HepG2 (cell line): ENCODE results near the gene TEKT2. TPM values are rescaled to one million over a fixed set of nuclear protein-coding genes. Genes with fewer than 3 reads are reported as not detected.
A peak's percentile ranks its signal among the peaks of the same experiment; 100 is the strongest.

Experiments
- ATAC-seq: fragments of 200-7000 bp; cut with Tn5 transposase; 3 replicates; pipeline ENCODE4 v1.9.1; 2020; ENCODE audit warnings: mild to moderate bottlenecking, moderate library complexity
- BruUV-seq: library from RNA; stranded (reverse); fragments of 400-500 nt; replicated peaks from 2 replicates; lab custom pipeline; 2021; lab: Mats Ljungman, UMichigan
- CTCF ChIA-PET: fragments of 300-600 bp; formaldehyde crosslinking; extraction: SDS; loops from one replicate; lab custom pipeline; 2021; ENCODE audit warnings: low total read pairs, inconsistent platforms, low intra/inter-chr PET ratio; lab: Yijun Ruan, JAX
- POLR2A ChIA-PET: fragments of 350-600 bp; sonication (Branson Sonifier 250); formaldehyde crosslinking; loops from one replicate; lab custom pipeline; 2020; ENCODE audit warnings: antibody characterized with exemption, inconsistent platforms; lab: Yijun Ruan, JAX
- DNase-seq: peaks from one replicate; pipeline ENCODE4 v3.0.0-alpha.2; 2015; ENCODE audit warnings: low spot score
- FAIRE-seq: peaks from 3 replicates; lab custom pipeline; 2011; peaks lifted over from hg19 to GRCh38; lab: Jason Lieb, UNC
- H2AFZ ChIP-seq: one replicate; pipeline ENCODE4 v1.6.1; 2011; ENCODE audit warnings: low read length, inconsistent platforms
- H3K27ac ChIP-seq: fragments of 300-600 bp; 3 replicates; pipeline ENCODE4 v1.8.0; 2011; ENCODE audit warnings: mixed run types, mild to moderate bottlenecking, mixed read lengths, low read length, inconsistent platforms; ENCODE audit not compliant: insufficient read depth; ENCODE audit errors: extremely low read length
- H3K27me3 ChIP-seq, 2 experiments: fragments of 200-600 bp in 1 of 2; 2 replicates in 1 of 2; 3 replicates in 1 of 2; pipeline versions ENCODE4 v1.6.0 to v1.8.0; 2011; ENCODE audit warnings: low read length in 2 of 2, mild to moderate bottlenecking in 2 of 2, moderate library complexity in 2 of 2, inconsistent platforms in 1 of 2; ENCODE audit not compliant: insufficient read depth in 2 of 2, control insufficient read depth in 1 of 2
- H3K36me3 ChIP-seq, 2 experiments: fragments of 200-600 bp in 1 of 2; replicated peaks in 1 of 2; 2 replicates in 1 of 2; 3 replicates in 1 of 2; pipeline versions ENCODE4 v1.5.1 to v1.8.0; 2011; ENCODE audit warnings: low read length in 2 of 2, inconsistent platforms in 1 of 2; ENCODE audit not compliant: insufficient read depth in 2 of 2, control insufficient read depth in 1 of 2
- H3K4me1 ChIP-seq: 2 replicates; pipeline ENCODE4 v1.5.1; 2012; ENCODE audit warnings: low read length, inconsistent platforms; ENCODE audit not compliant: insufficient read depth
- H3K4me2 ChIP-seq: 2 replicates; pipeline ENCODE4 v1.6.0; 2011; ENCODE audit warnings: low read depth, low read length, inconsistent platforms
- H3K4me3 ChIP-seq, 3 experiments: fragments of 200-600 bp in 1 of 3; sonication (generic), shearing (Covaris generic) in 1 of 3; replicated peaks in 1 of 3; 2 replicates each; pipeline ENCODE4 v1.5.1; 2011 to 2016; ENCODE audit warnings: low read length in 3 of 3, inconsistent platforms in 2 of 3, low read depth in 2 of 3, mild to moderate bottlenecking in 2 of 3, control low read depth in 1 of 3, mixed read lengths in 1 of 3; ENCODE audit not compliant: insufficient read depth in 1 of 3
- H3K79me2 ChIP-seq: one replicate; pipeline ENCODE4 v1.6.1; 2011; ENCODE audit warnings: low read length, inconsistent platforms; ENCODE audit not compliant: insufficient read depth
- H3K9ac ChIP-seq: 2 replicates; pipeline ENCODE4 v1.6.0; 2011; ENCODE audit warnings: mild to moderate bottlenecking, low read depth, low read length, inconsistent platforms; ENCODE audit not compliant: insufficient read depth
- H3K9me3 ChIP-seq: 2 replicates; pipeline ENCODE4 v1.5.1; 2012; ENCODE audit warnings: mild to moderate bottlenecking, low read length
- H4K20me1 ChIP-seq: 2 replicates; pipeline ENCODE4 v1.6.0; 2011; ENCODE audit warnings: inconsistent platforms, mild to moderate bottlenecking, low read length, moderate library complexity; ENCODE audit not compliant: insufficient read depth
- DNMT3B ChIP-seq: conservative IDR thresholded peaks from 2 replicates; pipeline ENCODE4 v1.6.1; 2016; ENCODE audit warnings: missing biosample characterization, control low read depth
- GTF3A ChIP-seq: sonication (generic); formaldehyde crosslinking; conservative IDR thresholded peaks from 2 replicates; pipeline ENCODE4 v1.4.0; 2020; ENCODE audit warnings: mild to moderate bottlenecking, missing genetic modification reagents
- MAX ChIP-seq: IDR thresholded peaks from 2 replicates; pipeline ENCODE4 v1.6.1; 2012; ENCODE audit warnings: inconsistent platforms
- MAZ ChIP-seq, 2 experiments: sonication (generic) in 1 of 2; formaldehyde crosslinking in 1 of 2; IDR thresholded peaks; 2 replicates each; pipeline versions ENCODE4 v1.5.0 to v1.6.1; 2012 to 2020; ENCODE audit warnings: low read depth in 2 of 2, mild to moderate bottlenecking in 2 of 2, borderline replicate concordance in 1 of 2, improper control_type of control experiment in 1 of 2, low read length in 1 of 2, missing genetic modification reagents in 1 of 2, moderate library complexity in 1 of 2
- MLLT10 ChIP-seq: sonication (generic); formaldehyde crosslinking; IDR thresholded peaks from 2 replicates; pipeline ENCODE4 v1.4.0; 2020; ENCODE audit warnings: missing genetic modification reagents
- NFE2L1 ChIP-seq: sonication (generic); formaldehyde crosslinking; IDR thresholded peaks from 2 replicates; pipeline ENCODE4 v1.4.0; 2020; ENCODE audit warnings: missing genetic modification reagents, mild to moderate bottlenecking, borderline replicate concordance
- NR1H2 ChIP-seq: sonication (generic); formaldehyde crosslinking; IDR thresholded peaks from 2 replicates; pipeline ENCODE4 v1.8.1; 2022; ENCODE audit warnings: low read depth, missing genetic modification reagents, borderline replicate concordance
- NR2F1 ChIP-seq, 2 experiments: fragments of 450-650 bp in 1 of 2; formaldehyde crosslinking in 1 of 2; IDR thresholded peaks; 2 replicates each; pipeline versions ENCODE4 v1.5.0 to v1.6.1; 2016 to 2020; ENCODE audit warnings: mild to moderate bottlenecking in 1 of 2, missing compliant biosample characterization in 1 of 2, missing genetic modification reagents in 1 of 2, moderate library complexity in 1 of 2
- RAD51 ChIP-seq: fragments of 450-650 bp; IDR thresholded peaks from 2 replicates; pipeline ENCODE4 v1.6.1; 2016; ENCODE audit warnings: borderline replicate concordance
- SETDB1 ChIP-seq: sonication (generic); formaldehyde crosslinking; IDR thresholded peaks from 2 replicates; pipeline ENCODE4 v1.5.1; 2020; ENCODE audit warnings: missing genetic modification reagents, mild to moderate bottlenecking, borderline replicate concordance
- SOX13 ChIP-seq, 3 experiments: fragments of 450-650 bp in 1 of 3; sonication (generic) in 1 of 3; formaldehyde crosslinking in 1 of 3; IDR thresholded peaks in 2 of 3; conservative IDR thresholded peaks in 1 of 3; 2 replicates each; pipeline versions ENCODE4 v1.5.0 to v1.6.1; 2016 to 2020; ENCODE audit warnings: antibody characterized with exemption in 1 of 3, mild to moderate bottlenecking in 1 of 3, missing compliant biosample characterization in 1 of 3, missing genetic modification reagents in 1 of 3, moderate library complexity in 1 of 3
- ZNF296 ChIP-seq: sonication (generic); formaldehyde crosslinking; conservative IDR thresholded peaks from 2 replicates; pipeline ENCODE4 v1.5.0; 2020; ENCODE audit warnings: mild to moderate bottlenecking, missing genetic modification reagents
- ZNF354B ChIP-seq: sonication (generic); formaldehyde crosslinking; IDR thresholded peaks from 2 replicates; pipeline ENCODE4 v1.8.0; 2022; ENCODE audit warnings: mild to moderate bottlenecking, missing genetic modification reagents
- ZNF530 ChIP-seq: sonication (generic); formaldehyde crosslinking; IDR thresholded peaks from 2 replicates; pipeline ENCODE4 v1.5.0; 2020; ENCODE audit warnings: low read depth, mild to moderate bottlenecking, missing genetic modification reagents
- ZNF563 ChIP-seq: sonication (generic); formaldehyde crosslinking; IDR thresholded peaks from 2 replicates; pipeline ENCODE4 v1.8.0; 2022; ENCODE audit warnings: mild to moderate bottlenecking, moderate library complexity, missing genetic modification reagents
- ZNF749 ChIP-seq: sonication (generic); formaldehyde crosslinking; IDR thresholded peaks from 2 replicates; pipeline ENCODE4 v1.8.0; 2022; ENCODE audit warnings: mild to moderate bottlenecking, missing genetic modification reagents, moderate library complexity, borderline replicate concordance
- ZNF761 ChIP-seq: sonication (generic); formaldehyde crosslinking; conservative IDR thresholded peaks from 2 replicates; pipeline ENCODE4 v1.4.0; 2020; ENCODE audit warnings: mild to moderate bottlenecking, missing genetic modification reagents
- WGBS: methylation state at CpG from one replicate; pipeline ENCODE4 v1.1.6; 2017; ENCODE audit warnings: low lambda C conversion rate; 5-methylcytosine and 5-hydroxymethylcytosine counted together
- in situ Hi-C: cut with HindIII; loops from 2 replicates; pipeline ENCODE4 v1.10.0; 2017; ENCODE audit warnings: low pct_unique_long_range_greater_than_20kb; ENCODE audit not compliant: extremely low pct_ligation_motif_present
- intact Hi-C: fragments of 100-400 bp; cut with micrococcal nuclease; formaldehyde crosslinking; loops from one replicate; pipeline ENCODE4 v1.10.0; 2022; ENCODE audit not compliant: unreplicated experiment
- polyA plus RNA-seq, 8 experiments: library from polyadenylated mRNA; depleted of rRNA in 3 of 8; stranded (reverse) in 7 of 8; unstranded in 1 of 8; fragments of >200 nt; fragmentation: Illumina TruSeq in 4 of 8; extraction: Trizol in 4 of 8; gene quantifications; 2 replicates each; pipeline versions ENCODE4 v1.2.1 to v1.2.3, GENCODE V29; 2011 to 2016; ENCODE audit warnings: low read depth in 4 of 8, missing spikeins in 1 of 8, mixed read lengths in 1 of 8; ENCODE audit not compliant: insufficient read depth in 1 of 8
- total RNA-seq, 5 experiments: library from RNA; depleted of rRNA; stranded (reverse); fragments of >200 nt; fragmentation: Illumina TruSeq; extraction: Trizol; gene quantifications; 2 replicates each; pipeline ENCODE4 v1.2.3, GENCODE V29; 2016; ENCODE audit warnings: low read depth in 1 of 5
- TF ChIP-seq, protein P1 (sequence below): sonication (generic); formaldehyde crosslinking; IDR thresholded peaks from 2 replicates; pipeline ENCODE4 v1.4.0; 2020; ENCODE audit warnings: missing genetic modification reagents
- TF ChIP-seq, protein P2 (sequence below): sonication (generic); formaldehyde crosslinking; IDR thresholded peaks from 2 replicates; pipeline ENCODE4 v1.8.1; 2023; ENCODE audit warnings: mild to moderate bottlenecking, missing genetic modification reagents

The TEKT2 gene
- total and polyA plus RNA-seq, 2 of the 13 experiments (the other 11 are each of a cell fraction or from before 2014, with no cell fraction given): 0.31 to 0.38 TPM

DNA sequence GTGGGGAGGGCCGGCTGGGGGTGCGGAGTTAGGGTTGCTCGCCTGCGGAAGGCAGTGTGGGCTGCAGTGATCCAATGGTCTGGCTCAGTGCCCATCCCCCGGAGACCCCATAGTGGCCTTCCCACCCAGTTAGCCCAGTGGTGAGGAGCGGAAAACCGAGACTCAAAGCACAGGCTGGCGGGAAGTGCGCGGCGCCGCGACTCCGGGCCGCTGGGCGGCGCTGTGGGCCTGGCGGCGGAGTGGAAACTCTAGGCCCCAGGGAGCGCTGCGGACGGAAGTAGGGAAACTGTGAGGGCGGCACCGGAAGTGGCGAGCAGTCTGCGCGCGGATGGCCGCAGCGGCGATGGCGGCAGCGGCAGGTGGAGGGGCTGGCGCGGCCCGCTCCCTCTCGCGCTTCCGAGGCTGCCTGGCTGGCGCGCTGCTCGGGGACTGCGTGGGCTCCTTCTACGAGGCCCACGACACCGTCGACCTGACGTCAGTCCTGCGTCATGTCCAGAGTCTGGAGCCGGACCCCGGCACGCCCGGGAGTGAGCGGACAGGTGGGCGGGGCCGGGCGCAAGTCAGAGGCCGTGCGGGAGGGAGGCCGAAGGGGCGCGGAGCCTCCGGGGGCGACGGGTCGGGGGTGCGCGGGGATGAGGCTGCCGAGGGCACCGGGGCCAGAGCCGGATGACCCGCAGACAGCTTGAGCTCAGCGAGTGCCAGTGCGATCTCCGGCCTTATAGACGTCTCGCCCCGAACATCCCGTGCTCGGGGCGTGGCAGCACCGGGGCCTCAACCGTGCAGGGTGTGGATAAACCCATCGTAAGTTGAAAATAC is 4.9 kb downstream of the TEKT2 start, which contains the start of gene ADPRS:
ADPRS (plus strand) TSS at position 316 of the 816 bp plus-strand sequence; CDS start at position 329, 13 bp downstream.
- H3K9me3 ChIP-seq: no peaks in the 10 kb centered on the region
- in situ Hi-C loops (no loop called here), intact Hi-C loops (no loop called here)
- ATAC-seq: peak; percentile 86
- peaks cover 21% of the 10 kb centered on the region for H3K79me2 ChIP-seq
- POLR2A ChIA-PET: no interaction called here
- DNase-seq: peak; percentile 73
- peak within 1 kb of the TSS; percentile 92 for H2AFZ ChIP-seq
- H3K27me3 ChIP-seq: no peaks in the 10 kb centered on the region; a peak in 1 of 5 replicates
- BruUV-seq: no TSS peak
- 2% methylated on average over 22 of the region's 84 CpGs for WGBS
- peak within 1 kb of the TSS; percentile 100 for H3K4me2 ChIP-seq
- H3K4me3 ChIP-seq: peak within 1 kb of the TSS; percentile 69 to 96 (median 83)
- 0 out of 2 replicates have a peak, but pooled peaks cover 3% of the 10 kb centered on the region for H4K20me1 ChIP-seq
- peak within 1 kb of the TSS; percentile 58 for H3K27ac ChIP-seq
- H3K36me3 ChIP-seq: peaks cover 23 to 30% of the 10 kb centered on the region in 2 experiments; a peak in 4 of 5 replicates
- FAIRE-seq: peak; percentile 12
- peak within 1 kb of the TSS; percentile 81 for H3K9ac ChIP-seq
- CTCF ChIA-PET: no interaction called here
- peaks cover 23% of the 10 kb centered on the region for H3K4me1 ChIP-seq
- TF ChIP-seq ZNF354B (CRISPR knock-in tag) (0 out of 2 replicates have a peak, but pooled peaks have one; percentile 82), NFE2L1 (peak; percentile 76; the same call in 1 of the 2 replicates), ZNF530 (CRISPR knock-in tag) (no peak), GTF3A (CRISPR knock-in tag) (0 out of 2 replicates have a peak, but pooled peaks have one; percentile 39), ZNF563 (CRISPR knock-in tag) (peak; percentile 93), ZNF296 (CRISPR knock-in tag) (no peak; the same call in 1 of the 2 replicates), MAZ (IDR thresholded peaks at IDR 0.05; ENCODE audit: borderline replicate concordance, low read depth, low read length) (no peak), MAZ (CRISPR knock-in tag; IDR thresholded peaks at IDR 0.05; ENCODE audit: low read depth) (peak; percentile 91), RAD51 (no peak), SOX13 (IDR thresholded peaks at IDR 0.05) (peak; percentile 37; the same call in 1 of the 2 replicates), SOX13 (CRISPR knock-in tag; conservative IDR thresholded peaks at IDR 0.05 in 1 of 2, IDR thresholded peaks at IDR 0.05 in 1 of 2) (peak in 1 of 2 experiments; percentile 40; a peak in 1 of 4 replicates), MLLT10 (no peak), ZNF749 (peak; percentile 89), MAX (peak; percentile 91), NR1H2 (peak; percentile 50; the same call in 1 of the 2 replicates), SETDB1 (CRISPR knock-in tag) (0 out of 2 replicates have a peak, but pooled peaks have one; percentile 27), DNMT3B (CRISPR knock-in tag) (no peak; the same call in 1 of the 2 replicates), ZNF761 (peak; percentile 79; the same call in 1 of the 2 replicates), NR2F1 (CRISPR knock-in tag; IDR thresholded peaks at IDR 0.05) (no peak)
- TF ChIP-seq, protein P1, sequence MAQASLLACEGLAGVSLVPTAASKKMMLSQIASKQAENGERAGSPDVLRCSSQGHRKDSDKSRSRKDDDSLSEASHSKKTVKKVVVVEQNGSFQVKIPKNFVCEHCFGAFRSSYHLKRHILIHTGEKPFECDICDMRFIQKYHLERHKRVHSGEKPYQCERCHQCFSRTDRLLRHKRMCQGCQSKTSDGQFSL (CRISPR knock-in tag): peak; percentile 85
- TF ChIP-seq, protein P2, sequence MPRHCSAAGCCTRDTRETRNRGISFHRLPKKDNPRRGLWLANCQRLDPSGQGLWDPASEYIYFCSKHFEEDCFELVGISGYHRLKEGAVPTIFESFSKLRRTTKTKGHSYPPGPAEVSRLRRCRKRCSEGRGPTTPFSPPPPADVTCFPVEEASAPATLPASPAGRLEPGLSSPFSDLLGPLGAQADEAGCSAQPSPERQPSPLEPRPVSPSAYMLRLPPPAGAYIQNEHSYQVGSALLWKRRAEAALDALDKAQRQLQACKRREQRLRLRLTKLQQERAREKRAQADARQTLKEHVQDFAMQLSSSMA (CRISPR knock-in tag): peak; percentile 63; the same call in 1 of the 2 replicates
